Activated B cell treated with CpG ODN at 0.5 μM for 24 hours (primary cell): ENCODE data around the gene GAL. TPM values are rescaled to one million over a fixed set of nuclear protein-coding genes. Genes with fewer than 3 reads are reported as not detected.

ENCODE experiments used
- ATAC-seq: fragments of 200-7000 bp; cut with Tn5 transposase; one replicate; pipeline ENCODE4 v1.10.0; 2021; ENCODE audit warnings: low read depth, mild to moderate bottlenecking, moderate library complexity
- CTCF ChIA-PET: fragments of 350-600 bp; sonication (Branson Sonifier 250); formaldehyde crosslinking; loops from one replicate; lab custom pipeline; 2021; ENCODE audit warnings: antibody characterized with exemption; lab: Charles Lee
- POLR2A ChIA-PET: fragments of 350-600 bp; sonication (Branson Sonifier 250); formaldehyde crosslinking; loops from one replicate; lab custom pipeline; 2021; ENCODE audit warnings: antibody characterized with exemption; lab: Charles Lee
- DNase-seq: peaks from one replicate; pipeline ENCODE4 v3.0.0; 2022
- H3K27ac Mint-ChIP-seq: one replicate; pipeline ENCODE4 v1.8.0; 2020; ENCODE audit warnings: mixed read lengths
- H3K27me3 Mint-ChIP-seq: one replicate; pipeline ENCODE4 v1.8.0; 2021; ENCODE audit warnings: mixed read lengths
- H3K36me3 Mint-ChIP-seq: one replicate; pipeline ENCODE4 v1.8.0; 2021; ENCODE audit warnings: low read depth, mixed read lengths
- H3K4me1 Mint-ChIP-seq: one replicate; pipeline ENCODE4 v1.8.0; 2021; ENCODE audit warnings: mixed read lengths
- H3K4me3 Mint-ChIP-seq: one replicate; pipeline ENCODE4 v1.8.0; 2020; ENCODE audit warnings: mild to moderate bottlenecking, mixed read lengths
- H3K9me3 Mint-ChIP-seq: one replicate; pipeline ENCODE4 v1.8.0; 2020; ENCODE audit warnings: mixed read lengths
- intact Hi-C: fragments of 100-400 bp; cut with micrococcal nuclease; formaldehyde crosslinking; loops from one replicate; pipeline ENCODE4 v1.15.1; 2024
- total RNA-seq: library from RNA; stranded (reverse); gene quantifications from 2 replicates; pipeline ENCODE4 v1.2.3, GENCODE V29; 2022
- TF ChIP-seq, protein P1 (sequence below): fragments of 200-600 bp; IDR thresholded peaks from one replicate; pipeline ENCODE4 v1.8.0; 2022; ENCODE audit warnings: antibody characterized with exemption, mild to moderate bottlenecking

Gene GAL
- total RNA-seq, 1 donor from 2014 or later: not detected

GRCh38 chr11:68734111-68734510 lies 49.8 kb downstream of the GAL start:
- ATAC-seq (no peak), DNase-seq (no peak)
- CTCF ChIA-PET: no interaction called here
- TF ChIP-seq, protein P1, sequence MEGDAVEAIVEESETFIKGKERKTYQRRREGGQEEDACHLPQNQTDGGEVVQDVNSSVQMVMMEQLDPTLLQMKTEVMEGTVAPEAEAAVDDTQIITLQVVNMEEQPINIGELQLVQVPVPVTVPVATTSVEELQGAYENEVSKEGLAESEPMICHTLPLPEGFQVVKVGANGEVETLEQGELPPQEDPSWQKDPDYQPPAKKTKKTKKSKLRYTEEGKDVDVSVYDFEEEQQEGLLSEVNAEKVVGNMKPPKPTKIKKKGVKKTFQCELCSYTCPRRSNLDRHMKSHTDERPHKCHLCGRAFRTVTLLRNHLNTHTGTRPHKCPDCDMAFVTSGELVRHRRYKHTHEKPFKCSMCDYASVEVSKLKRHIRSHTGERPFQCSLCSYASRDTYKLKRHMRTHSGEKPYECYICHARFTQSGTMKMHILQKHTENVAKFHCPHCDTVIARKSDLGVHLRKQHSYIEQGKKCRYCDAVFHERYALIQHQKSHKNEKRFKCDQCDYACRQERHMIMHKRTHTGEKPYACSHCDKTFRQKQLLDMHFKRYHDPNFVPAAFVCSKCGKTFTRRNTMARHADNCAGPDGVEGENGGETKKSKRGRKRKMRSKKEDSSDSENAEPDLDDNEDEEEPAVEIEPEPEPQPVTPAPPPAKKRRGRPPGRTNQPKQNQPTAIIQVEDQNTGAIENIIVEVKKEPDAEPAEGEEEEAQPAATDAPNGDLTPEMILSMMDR: no peak
- Mint-ChIP-seq H3K27ac (no peak overlapping the region), H3K4me3 (no peak overlapping the region), H3K9me3 (no peaks in the 10 kb centered on the region), H3K36me3 (no peaks in the 10 kb centered on the region), H3K4me1 (no peaks in the 10 kb centered on the region), H3K27me3 (no peaks in the 10 kb centered on the region)
- intact Hi-C loops: no loop called here
- POLR2A ChIA-PET: no interaction called here

GRCh38 chr11:68735125-68735524 lies 50.8 kb downstream of the GAL start:
- no peak overlapping the region for H3K27ac Mint-ChIP-seq
- ChIA-PET CTCF (no interaction called here), POLR2A (no interaction called here)
- H3K27me3 Mint-ChIP-seq: no peaks in the 10 kb centered on the region
- intact Hi-C loops: no loop called here
- no peaks in the 10 kb centered on the region for H3K9me3 Mint-ChIP-seq
- ATAC-seq (no peak), DNase-seq (no peak)
- TF ChIP-seq, protein P1: no peak
- no peak overlapping the region for H3K4me3 Mint-ChIP-seq
- no peaks in the 10 kb centered on the region for H3K4me1 Mint-ChIP-seq
- H3K36me3 Mint-ChIP-seq: no peaks in the 10 kb centered on the region

- DNase-seq (no peak), ATAC-seq (no peak)
- Mint-ChIP-seq H3K27me3 (no peaks in the 10 kb centered on the region), H3K36me3 (no peaks in the 10 kb centered on the region), H3K9me3 (no peaks in the 10 kb centered on the region), H3K4me1 (no peaks in the 10 kb centered on the region), H3K27ac (no peak overlapping the region), H3K4me3 (no peak overlapping the region)
- ChIA-PET CTCF (no interaction called here), POLR2A (no interaction called here)
- TF ChIP-seq, protein P1: no peak
- intact Hi-C loops: no loop called here
These were observed 51.3 kb downstream of the GAL start for GRCh38 chr11:68735646-68736045.

Other genes starting within 250 kb of the GAL start
- gene PPP6R3, start 223.8 kb upstream of the GAL start, total RNA-seq: 127 and 147 TPM in 2 replicates
- 1.8 and 3.0 TPM in 2 replicates for gene TESMIN, start 67.0 kb downstream of the GAL start, total RNA-seq
- 16.7 and 17.2 TPM in 2 replicates for gene CPT1A, start 157.4 kb downstream of the GAL start, total RNA-seq
- gene MRPL21, start 219.3 kb downstream of the GAL start, total RNA-seq: 49.9 and 60.0 TPM in 2 replicates
- gene IGHMBP2, start 219.3 kb downstream of the GAL start, total RNA-seq: 24.2 and 33.8 TPM in 2 replicates